SKM-1 (cell line): ENCODE results near the gene COL5A1.
"Not testable (repeated sequence)": the region's sequence is repeated elsewhere in the genome, so short reads cannot be mapped to it uniquely, and the experiment has no call there.

ENCODE experiments used
- DNase-seq: peaks from one replicate; lab custom pipeline; 2025; ENCODE audit not compliant: unreplicated experiment; lab: John Stamatoyannopoulos, UW

Gene COL5A1

GRCh38 chr9:134676361-134676760, 34.8 kb downstream of the COL5A1 start:
- DNase-seq = no peak

GRCh38 chr9:134676886-134677285, 35.3 kb downstream of the COL5A1 start:
- no peak for DNase-seq

DNA sequence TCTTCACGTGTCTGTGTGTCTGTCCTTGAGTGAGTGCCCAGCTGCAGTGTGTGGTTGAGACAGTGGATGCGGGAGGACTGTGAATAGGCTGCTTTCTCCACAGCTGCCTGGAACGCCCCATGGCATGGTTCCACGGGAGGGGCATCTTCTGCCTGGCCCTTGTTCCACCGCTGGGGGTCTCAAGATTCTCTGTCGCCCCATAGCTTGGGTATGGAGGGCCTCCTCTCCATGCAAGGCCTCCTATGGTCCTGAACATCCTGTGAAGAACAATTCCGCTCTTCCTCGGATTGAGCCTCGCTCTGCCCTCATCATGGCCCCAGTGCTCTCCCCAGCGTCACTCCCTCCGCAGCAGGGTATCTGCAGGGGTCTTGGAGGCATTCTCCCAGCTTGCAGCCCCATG, 36.1 kb downstream of the COL5A1 start:
- no peak for DNase-seq

- DNase-seq = no peak
Measured at GRCh38 chr9:134678206-134678605, 36.6 kb downstream of the COL5A1 start.

DNA sequence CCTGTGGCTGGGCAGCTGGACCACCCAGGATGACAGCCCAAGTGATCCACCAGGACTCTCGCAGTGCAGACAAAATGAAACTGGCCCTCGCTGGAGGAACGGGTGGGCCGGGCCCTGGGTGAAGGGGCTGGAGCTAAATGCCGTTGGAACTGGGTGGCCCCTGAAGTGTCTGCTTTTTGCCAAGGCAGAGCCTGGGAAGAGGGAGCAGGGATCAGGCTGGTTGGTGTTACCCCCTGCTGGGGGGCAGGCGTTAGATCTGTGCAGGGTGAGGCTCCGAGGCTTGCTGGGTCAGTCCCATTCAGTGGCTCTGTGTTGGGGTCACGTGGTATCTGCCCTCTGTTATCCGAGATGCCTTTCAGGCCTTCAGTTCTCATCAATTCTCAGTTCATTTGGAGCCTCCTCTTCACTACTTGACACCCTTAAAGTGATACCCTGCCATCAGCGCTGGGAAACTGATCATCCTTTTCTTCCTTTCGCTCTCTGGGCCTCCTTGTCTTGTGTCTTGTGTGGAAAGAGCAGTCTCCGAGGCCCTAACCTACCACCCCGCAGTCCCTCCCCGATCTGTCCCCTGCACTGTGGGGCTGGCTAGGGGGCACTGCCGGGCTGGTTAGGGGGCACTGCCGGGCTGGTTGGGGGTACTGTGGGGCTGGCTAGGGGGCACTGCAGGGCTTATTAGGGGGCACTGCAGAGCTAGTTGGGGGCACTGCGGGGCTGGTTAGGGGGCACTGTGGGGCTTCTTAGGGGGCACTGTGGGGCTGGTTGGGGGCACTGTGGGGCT, 37.3 kb downstream of the COL5A1 start:
- no peak for DNase-seq

DNA sequence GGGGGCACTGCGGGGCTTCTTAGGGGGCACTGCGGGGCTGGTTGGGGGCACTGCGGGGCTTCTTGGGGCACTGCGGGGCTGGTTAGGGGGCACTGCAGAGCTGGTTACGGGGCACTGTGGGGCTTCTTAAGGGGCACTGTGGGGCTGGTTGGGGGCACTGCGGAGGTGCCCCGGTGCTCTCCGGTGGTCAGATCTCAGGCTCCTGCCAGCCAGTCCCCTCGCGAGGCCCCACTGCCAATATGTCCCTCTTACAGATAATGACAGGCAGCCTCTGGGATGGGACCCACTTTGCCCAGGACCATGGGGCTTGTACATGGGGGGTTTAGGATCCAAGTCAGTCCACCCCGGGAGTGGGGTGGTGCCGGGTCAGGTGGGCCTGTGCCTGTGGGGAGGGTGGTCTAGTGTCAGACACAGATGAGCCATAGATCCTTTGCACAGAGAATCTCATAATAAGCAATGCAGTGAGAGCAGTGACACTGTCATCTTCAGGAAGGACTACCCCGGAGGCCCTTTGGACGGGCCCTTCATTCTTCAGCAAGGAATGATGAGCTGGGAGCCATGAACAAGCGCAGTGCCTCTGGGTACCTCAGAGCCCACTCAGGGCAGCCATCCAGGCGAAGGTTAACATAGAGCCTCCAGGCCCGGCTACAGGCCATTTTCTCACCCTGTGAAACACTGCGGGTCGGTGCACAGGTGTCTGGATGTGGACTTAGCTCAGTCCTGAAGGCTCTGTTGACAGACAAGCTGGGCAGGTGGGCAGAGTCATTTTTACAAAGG, 38.2 kb downstream of the COL5A1 start:
- no peak for DNase-seq

DNA sequence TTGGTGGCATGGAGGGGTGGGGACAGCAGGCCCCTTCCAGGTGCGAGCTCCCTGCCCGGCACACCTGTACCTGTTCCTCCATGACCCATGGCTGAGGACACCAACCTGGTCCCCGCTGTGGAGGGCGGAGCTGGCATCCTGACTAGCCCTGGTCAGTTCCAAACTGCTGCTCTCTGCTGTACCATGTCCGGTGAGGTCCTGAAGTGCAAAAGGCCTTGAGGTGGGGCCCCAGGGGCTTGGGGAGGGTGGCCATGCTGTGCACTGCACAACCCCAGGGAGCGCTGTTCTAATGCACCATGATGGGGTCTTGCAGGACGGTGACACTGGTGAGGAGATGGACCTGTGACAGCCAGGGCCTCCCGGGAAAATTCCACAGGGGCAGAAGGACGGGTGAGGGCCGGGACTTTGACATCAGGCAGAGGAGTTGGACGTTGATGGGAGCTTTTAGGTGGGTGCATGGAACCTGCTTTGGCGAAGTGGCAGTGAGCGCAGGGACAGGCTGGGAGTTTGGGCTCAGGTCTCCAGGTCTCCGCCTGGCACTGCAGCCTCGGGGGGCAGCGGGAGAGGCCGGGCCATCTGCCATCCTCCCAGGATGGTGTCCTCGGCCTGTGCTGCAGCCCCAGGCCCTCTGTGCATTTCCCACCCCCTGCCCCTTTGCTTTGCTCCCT, 38.9 kb downstream of the COL5A1 start:
- no peak for DNase-seq

GRCh38 chr9:134681061-134681661, 39.6 kb downstream of the COL5A1 start:
- no peak for DNase-seq

GRCh38 chr9:134682026-134682425, 40.4 kb downstream of the COL5A1 start:
- no peak for DNase-seq

- DNase-seq = no peak
Measured at GRCh38 chr9:134682651-134683364, 41.2 kb downstream of the COL5A1 start.

DNA sequence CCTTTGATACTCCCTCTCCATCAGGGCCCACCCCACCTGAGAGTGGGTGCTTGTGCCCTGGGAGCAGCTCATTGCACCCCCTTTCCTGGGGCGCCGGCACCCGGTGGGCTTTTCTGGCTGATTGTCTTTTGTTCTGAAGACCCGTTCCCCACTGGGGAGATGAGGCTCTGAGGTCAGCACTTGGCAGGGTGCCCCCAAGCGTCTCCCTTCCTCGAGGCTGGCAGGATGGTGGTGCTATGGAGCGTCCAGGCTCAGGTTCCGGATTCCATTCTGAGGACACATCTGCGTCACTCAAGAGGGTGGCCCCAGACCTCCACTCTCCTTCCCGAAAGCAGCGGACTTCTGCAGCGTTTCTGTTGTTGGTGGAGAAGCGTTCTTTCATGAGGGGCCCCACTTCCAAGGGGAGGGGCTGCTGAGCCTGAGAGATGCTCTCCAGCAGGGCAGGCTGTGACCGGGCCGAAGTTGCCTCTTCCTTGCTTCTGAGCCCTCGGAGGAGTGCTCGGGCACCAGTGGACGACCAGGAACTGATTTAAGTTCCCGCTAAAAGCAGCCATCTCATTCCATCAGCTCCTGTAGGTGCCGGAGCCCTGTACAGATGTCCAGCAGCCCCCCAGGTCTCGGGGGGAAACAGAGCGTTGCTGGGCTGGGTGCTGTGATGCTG, 42.2 kb downstream of the COL5A1 start:
- DNase-seq = no peak

DNA sequence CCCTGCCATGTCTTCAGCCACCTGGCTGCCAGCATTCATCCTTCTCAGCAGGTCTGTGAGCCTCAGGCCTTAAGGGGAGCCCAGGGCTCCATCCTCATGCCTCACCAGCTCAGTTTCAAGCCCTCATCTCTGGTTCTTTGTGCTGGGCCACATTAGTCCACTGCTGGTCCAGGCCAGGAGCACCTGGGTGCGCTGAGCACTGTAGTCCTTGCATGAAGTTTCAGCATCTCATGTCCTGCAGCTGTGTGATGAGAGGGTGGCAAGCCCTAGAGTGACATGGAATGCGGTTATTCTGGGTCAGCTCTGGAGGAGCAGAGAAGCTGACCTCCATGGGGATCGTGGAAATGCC, 42.7 kb downstream of the COL5A1 start:
- no peak for DNase-seq

- DNase-seq = not testable (repeated sequence)
Measured at GRCh38 chr9:134684941-134685340, 43.3 kb downstream of the COL5A1 start.

DNA sequence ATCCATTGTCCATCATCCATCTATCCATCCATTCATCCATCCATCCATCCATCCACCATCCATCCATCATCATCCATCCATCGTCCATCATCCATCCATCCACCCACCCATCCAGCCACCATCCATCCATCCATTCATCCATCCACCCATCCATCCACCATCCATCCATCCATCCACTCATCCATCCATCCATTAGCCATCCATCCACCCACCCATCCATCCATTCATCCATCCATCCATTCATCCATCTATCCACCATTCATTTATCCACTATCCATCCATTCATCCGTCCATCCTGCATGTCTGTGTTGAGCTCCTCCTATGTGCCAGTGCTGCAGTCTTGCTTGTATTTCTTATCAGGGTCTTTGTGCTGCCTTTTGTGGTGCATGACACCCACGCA, 44.2 kb downstream of the COL5A1 start:
- no peak for DNase-seq

- DNase-seq = no peak
Measured at GRCh38 chr9:134686896-134687295, 45.3 kb downstream of the COL5A1 start.

GRCh38 chr9:134687556-134687955, 46.0 kb downstream of the COL5A1 start:
- no peak for DNase-seq

DNA sequence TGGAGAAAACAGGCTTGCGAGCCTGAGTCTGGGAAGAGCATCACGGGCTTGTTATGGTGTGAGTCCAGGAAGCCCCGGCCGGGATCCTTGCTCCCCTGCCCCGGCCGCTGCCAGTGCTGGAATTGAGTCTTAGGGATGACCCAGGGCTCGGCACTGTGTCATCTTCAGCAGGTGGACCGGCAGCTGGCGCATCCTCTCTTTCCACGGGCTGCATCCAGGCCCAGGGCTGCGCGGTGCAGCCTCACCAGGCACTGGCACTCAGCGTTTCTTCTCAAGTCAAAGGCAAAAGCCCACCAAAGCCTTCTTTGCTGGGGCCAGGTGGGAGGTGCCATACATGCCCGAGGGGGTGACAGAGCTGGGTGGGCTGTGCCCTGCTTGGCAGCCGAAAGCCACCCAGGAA, 46.6 kb downstream of the COL5A1 start:
- DNase-seq = no peak

GRCh38 chr9:134688661-134689320, 47.2 kb downstream of the COL5A1 start:
- DNase-seq = no peak

- DNase-seq = no peak
Measured at GRCh38 chr9:134689321-134690181, 47.9 kb downstream of the COL5A1 start.
